Naive thymus-derived CD4-positive, alpha-beta T cell (primary cell): ENCODE results near the gene MRPS18A. TPM values are rescaled to one million over a fixed set of nuclear protein-coding genes. Genes with fewer than 3 reads are reported as not detected.
A peak's percentile ranks its signal among the peaks of the same experiment; 100 is the strongest.

Source experiments
- ATAC-seq: fragments of 150-1000 bp; cut with Tn5 transposase; 2 replicates; pipeline ENCODE4 v1.10.0; 2021; ENCODE audit warnings: mild to moderate bottlenecking, moderate library complexity
- CTCF ChIA-PET: fragments of 350-600 bp; sonication (Branson Sonifier 250); formaldehyde crosslinking; loops from one replicate; lab custom pipeline; 2021; ENCODE audit warnings: antibody characterized with exemption; lab: Charles Lee
- POLR2A ChIA-PET: fragments of 350-600 bp; sonication (Branson Sonifier 250); formaldehyde crosslinking; loops from one replicate; lab custom pipeline; 2021; ENCODE audit warnings: antibody characterized with exemption, inconsistent platforms; lab: Charles Lee
- DNase-seq, 9 donors: peaks; one replicate each; pipeline versions ENCODE4 v3.0.0 to v3.0.0-alpha.2; 2020 to 2022; ENCODE audit warnings: mixed read lengths in 1 of 9
- H3K27ac ChIP-seq: one replicate; pipeline ENCODE4 v1.7.0; 2013; ENCODE audit warnings: mild to moderate bottlenecking, low read depth, low read length, moderate library complexity
- H3K27me3 ChIP-seq, 2 donors: one replicate each; pipeline ENCODE4 v1.7.0; 2013; ENCODE audit warnings: low read length in 2 of 2, mild to moderate bottlenecking in 2 of 2, moderate library complexity in 2 of 2; ENCODE audit not compliant: control insufficient read depth in 2 of 2, insufficient read depth in 2 of 2
- H3K36me3 ChIP-seq, 3 experiments: 1 replicate in 2 of 3; 2 replicates in 1 of 3; pipeline ENCODE4 v1.7.0; 2013; ENCODE audit warnings: low read length in 3 of 3, mild to moderate bottlenecking in 3 of 3, moderate library complexity in 1 of 3; ENCODE audit not compliant: insufficient read depth in 3 of 3, control insufficient read depth in 2 of 3
- H3K4me1 ChIP-seq, 2 donors: one replicate each; pipeline ENCODE4 v1.7.0; 2013; ENCODE audit warnings: low read length in 2 of 2, mild to moderate bottlenecking in 2 of 2, moderate library complexity in 1 of 2; ENCODE audit not compliant: control insufficient read depth in 2 of 2, insufficient read depth in 2 of 2
- H3K4me3 ChIP-seq: 2 replicates; pipeline ENCODE4 v1.7.0; 2013; ENCODE audit warnings: mild to moderate bottlenecking, low read length
- H3K9me3 ChIP-seq, 3 experiments: 1 replicate in 2 of 3; 2 replicates in 1 of 3; pipeline ENCODE4 v1.7.0; 2013; ENCODE audit warnings: low read length in 3 of 3; ENCODE audit not compliant: control insufficient read depth in 2 of 3
- H3K27ac Mint-ChIP-seq, 9 donors: one replicate each; pipeline ENCODE4 v1.8.0; 2020 to 2022; ENCODE audit warnings: mixed read lengths in 9 of 9, mild to moderate bottlenecking in 8 of 9, moderate library complexity in 5 of 9, inconsistent platforms in 2 of 9
- H3K27me3 Mint-ChIP-seq, 5 donors: one replicate each; pipeline ENCODE4 v1.8.0; 2021 to 2022; ENCODE audit warnings: mixed read lengths in 5 of 5, mild to moderate bottlenecking in 1 of 5
- H3K36me3 Mint-ChIP-seq, 5 donors: one replicate each; pipeline ENCODE4 v1.8.0; 2020 to 2022; ENCODE audit warnings: mixed read lengths in 5 of 5, mild to moderate bottlenecking in 3 of 5, inconsistent platforms in 1 of 5
- H3K4me1 Mint-ChIP-seq, 7 donors: one replicate each; pipeline ENCODE4 v1.8.0; 2020 to 2022; ENCODE audit warnings: mixed read lengths in 7 of 7, mild to moderate bottlenecking in 3 of 7, inconsistent platforms in 1 of 7
- H3K4me3 Mint-ChIP-seq, 10 donors: one replicate each; pipeline ENCODE4 v1.8.0; 2020 to 2022; ENCODE audit warnings: mild to moderate bottlenecking in 10 of 10, mixed read lengths in 10 of 10, moderate library complexity in 6 of 10, inconsistent platforms in 2 of 10
- H3K9me3 Mint-ChIP-seq, 11 donors: one replicate each; pipeline ENCODE4 v1.8.0; 2020 to 2022; ENCODE audit warnings: mixed read lengths in 11 of 11, mild to moderate bottlenecking in 4 of 11, inconsistent platforms in 1 of 11, moderate library complexity in 1 of 11
- intact Hi-C, 2 donors: fragments of 100-400 bp; cut with micrococcal nuclease; formaldehyde crosslinking; loops; one replicate each; pipeline ENCODE4 v1.15.1; 2023
- polyA plus RNA-seq, 2 donors: library from polyadenylated mRNA; unstranded; fragments of 300-500 nt; fragmentation: Illumina TruSeq; gene quantifications; one replicate each; pipeline ENCODE4 v1.2.3, GENCODE V29; 2021
- total RNA-seq, 6 experiments: library from RNA in 5 of 6; stranded (reverse) in 5 of 6; gene quantifications; 1 replicate in 5 of 6; 2 replicates in 1 of 6; pipeline ENCODE4 v1.2.3 and lab custom pipeline; 2021 to 2026

Gene MRPS18A
- total and polyA plus RNA-seq, 7 experiments from 2014 or later = 20.9 to 68.4 (median 33.6) TPM

DNA sequence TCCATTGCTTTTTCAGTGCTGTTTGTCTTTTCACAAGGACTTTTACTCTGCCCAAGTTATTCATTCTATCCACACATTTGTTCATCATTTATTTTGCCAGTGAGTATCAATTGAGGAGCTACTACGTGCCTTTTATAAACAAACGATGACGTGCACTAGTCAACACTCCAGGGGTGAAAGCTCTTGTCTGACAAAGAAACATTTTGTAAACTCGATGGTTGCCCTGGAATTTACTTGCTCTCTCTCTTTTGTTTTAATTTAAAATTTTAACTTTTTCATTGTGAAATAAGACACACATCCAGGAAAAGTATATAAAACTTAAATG lies 8.3 kb upstream of the MRPS18A start:
- H3K36me3 ChIP-seq = no peaks in the 10 kb centered on the region
- H3K27ac Mint-ChIP-seq = no peak overlapping the region
- H3K4me1 ChIP-seq = no peaks in the 10 kb centered on the region
- no peaks in the 10 kb centered on the region for H3K9me3 ChIP-seq
- CTCF ChIA-PET = no interaction called here
- H3K27me3 ChIP-seq = no peaks in the 10 kb centered on the region
- peaks cover 0 to 24% (median 13%) of the 10 kb centered on the region in 5 donors for H3K27me3 Mint-ChIP-seq
- no peak overlapping the region for H3K4me3 ChIP-seq
- DNase-seq = no peak
- no peaks in the 10 kb centered on the region for H3K4me1 Mint-ChIP-seq
- ATAC-seq = no peak
- POLR2A ChIA-PET = no interaction called here
- H3K9me3 Mint-ChIP-seq = peaks cover 0 to 2% (median 0%) of the 10 kb centered on the region in 11 donors
- H3K36me3 Mint-ChIP-seq = no peaks in the 10 kb centered on the region
- H3K4me3 Mint-ChIP-seq = no peak overlapping the region
- H3K27ac ChIP-seq = no peak overlapping the region
- intact Hi-C loops = no loop called here

DNA sequence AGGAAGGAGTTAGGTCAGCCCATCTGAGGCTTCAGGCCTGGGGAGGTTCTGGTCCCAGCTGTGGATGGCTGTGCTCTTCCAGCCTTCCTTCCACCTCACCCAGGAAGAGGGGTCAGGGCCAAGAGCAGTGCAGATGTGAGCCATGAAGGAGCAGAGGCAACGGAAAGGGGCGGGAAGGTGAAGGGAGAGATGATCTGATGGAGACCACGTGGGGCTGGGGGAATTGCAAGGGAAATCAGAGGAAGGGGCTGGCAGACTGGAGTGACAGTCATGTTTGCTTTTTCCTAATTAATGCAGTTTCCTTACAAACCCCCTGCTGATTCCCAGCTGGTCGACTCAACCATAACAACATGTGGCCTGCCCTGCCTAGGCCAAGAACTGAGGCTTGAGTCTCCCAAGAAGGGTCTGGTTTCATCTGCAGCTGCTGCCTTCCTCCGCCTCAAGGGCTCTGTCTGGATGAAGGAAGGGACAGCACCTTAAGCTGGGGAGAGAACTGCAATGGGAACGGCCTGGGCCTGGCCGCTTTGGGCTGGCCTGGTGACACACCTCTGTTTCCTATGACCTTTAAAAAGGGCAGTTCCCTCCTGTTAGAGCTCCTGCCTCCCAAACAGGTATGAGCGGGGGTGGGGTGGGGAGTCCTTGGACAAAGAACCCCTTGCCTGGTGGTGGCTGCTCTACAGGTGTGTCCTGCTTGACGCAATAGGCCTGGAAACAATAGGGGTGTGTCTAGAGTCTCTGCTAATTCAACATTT lies 7.8 kb upstream of the MRPS18A start:
- no peaks in the 10 kb centered on the region for H3K36me3 Mint-ChIP-seq
- no peak overlapping the region for H3K4me3 Mint-ChIP-seq
- ChIA-PET POLR2A (no interaction called here), CTCF (interaction anchor here (1.4 kb wide), 1 partner anchor 21 kb away, joined by 3 read pairs; no protein-coding TSS in a partner anchor)
- no peak for DNase-seq
- Histone ChIP-seq H3K27ac (no peak overlapping the region), H3K27me3 (no peaks in the 10 kb centered on the region), H3K4me3 (no peak overlapping the region), H3K9me3 (no peaks in the 10 kb centered on the region), H3K36me3 (no peaks in the 10 kb centered on the region), H3K4me1 (no peaks in the 10 kb centered on the region)
- intact Hi-C loops = no loop called here
- H3K9me3 Mint-ChIP-seq = peaks cover 0 to 2% (median 0%) of the 10 kb centered on the region in 11 donors
- ATAC-seq = no peak
- no peak overlapping the region for H3K27ac Mint-ChIP-seq
- no peaks in the 10 kb centered on the region for H3K4me1 Mint-ChIP-seq
- H3K27me3 Mint-ChIP-seq = peaks cover 0 to 23% (median 13%) of the 10 kb centered on the region in 5 donors

DNA sequence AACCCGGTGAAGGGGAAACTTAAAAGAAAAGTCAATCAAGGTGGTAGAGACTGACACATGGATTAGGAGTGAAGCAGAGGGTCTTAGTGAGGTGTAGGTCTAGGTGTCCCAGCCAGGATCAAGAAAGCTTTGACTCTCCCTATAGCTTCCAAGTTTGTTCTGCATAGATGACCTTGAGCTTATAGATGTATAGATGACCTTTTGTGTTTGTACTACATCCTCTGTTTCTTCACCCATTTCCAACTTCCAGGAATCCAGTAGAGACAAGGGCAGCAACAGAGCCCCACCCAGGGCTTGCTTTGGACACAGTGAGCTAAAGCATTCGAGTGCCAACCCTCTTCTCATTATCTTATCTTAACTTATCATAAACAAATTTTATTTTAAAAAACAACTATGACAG lies 1.8 kb upstream of the MRPS18A start:
- H3K36me3 ChIP-seq = peaks cover 0 to 5% (median 0%) of the 10 kb centered on the region in 3 experiments
- intact Hi-C loops = loop anchor here in 1 of 2 donors (5.0 kb wide), 1 partner anchor 172 kb away; the partner anchor contains the start of genes POLR1C and YIPF3

DNA sequence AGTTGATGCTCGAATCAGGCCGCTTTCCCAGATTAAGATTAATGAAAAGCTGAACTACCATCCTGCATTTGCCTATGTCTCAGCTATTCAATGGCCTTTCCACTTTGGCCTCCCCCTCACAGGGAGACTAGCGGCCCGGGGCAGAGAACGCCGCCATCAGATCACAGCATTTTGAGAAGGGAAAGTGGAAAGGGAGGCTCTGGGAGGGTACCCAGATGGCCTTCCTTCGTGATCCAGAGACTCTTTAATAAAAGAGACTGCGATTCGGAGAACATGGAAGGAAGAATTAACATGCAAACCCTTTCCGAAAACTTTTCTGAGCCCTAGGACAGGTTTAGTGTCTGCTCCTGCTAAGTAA lies 533 bp downstream of the MRPS18A start:
- H3K36me3 Mint-ChIP-seq = peaks cover 0 to 9% (median 0%) of the 10 kb centered on the region in 5 donors
- H3K27ac Mint-ChIP-seq = peak overlapping the region; percentile 87 to 96 (median 94)
- H3K4me1 ChIP-seq = peaks cover 10 to 22% of the 10 kb centered on the region in 2 donors
- POLR2A ChIA-PET = interaction anchor here (1.1 kb wide), 1 partner anchor 58 kb away, joined by 3 read pairs; the partner anchor contains the start of gene GTPBP2
- H3K27me3 ChIP-seq = no peaks in the 10 kb centered on the region
- H3K27me3 Mint-ChIP-seq = peaks cover 0 to 3% (median 0%) of the 10 kb centered on the region in 5 donors
- CTCF ChIA-PET = no interaction called here
- H3K36me3 ChIP-seq = peaks cover 0 to 24% (median 0%) of the 10 kb centered on the region in 3 experiments
- peak overlapping the region; percentile 98 for H3K4me3 ChIP-seq
- intact Hi-C loops = loop anchor here (1.0 to 5.0 kb wide), 4 partner anchors 17 to 170 kb away; partner anchors contain the start of genes GTPBP2 (in 2 of the 2), POLR1C (in 1 of the 2) and YIPF3 (in 1 of the 2)
- H3K9me3 Mint-ChIP-seq = peaks cover 0 to 2% (median 0%) of the 10 kb centered on the region in 11 donors
- ATAC-seq (no peak), DNase-seq (no peak)
- peaks cover 28 to 58% (median 55%) of the 10 kb centered on the region in 7 donors for H3K4me1 Mint-ChIP-seq
- H3K9me3 ChIP-seq = no peaks in the 10 kb centered on the region
- H3K4me3 Mint-ChIP-seq = peak overlapping the region; percentile 94 to 99 (median 97)
- H3K27ac ChIP-seq = peak overlapping the region; percentile 81

More for the DNA sequence above, 1.8 kb upstream of the MRPS18A start:
- no peak for ATAC-seq
- H3K4me1 ChIP-seq = peaks cover 10 to 18% of the 10 kb centered on the region in 2 donors
- Mint-ChIP-seq H3K36me3 (peaks cover 0 to 6% (median 0%) of the 10 kb centered on the region in 5 donors), H3K4me1 (peaks cover 16 to 39% (median 34%) of the 10 kb centered on the region in 7 donors), H3K27ac (no peak overlapping the region), H3K9me3 (peaks cover 0 to 2% (median 0%) of the 10 kb centered on the region in 11 donors), H3K27me3 (peaks cover 0 to 9% (median under 1%) of the 10 kb centered on the region in 5 donors), H3K4me3 (peak overlapping the region in 2 of 10 donors; percentile 2 to 62)
- ChIA-PET CTCF (interaction anchor here (2.1 kb wide), 1 partner anchor 21 kb away, joined by 10 read pairs; no protein-coding TSS in a partner anchor), POLR2A (interaction anchor here (0.6 kb wide), 1 partner anchor 624 kb away, joined by 3 read pairs; the partner anchor contains the start of gene AARS2)
- DNase-seq = no peak
- no peak overlapping the region for H3K27ac ChIP-seq
- no peaks in the 10 kb centered on the region for H3K27me3 ChIP-seq
- no peaks in the 10 kb centered on the region for H3K9me3 ChIP-seq
- H3K4me3 ChIP-seq = no peak overlapping the region

DNA sequence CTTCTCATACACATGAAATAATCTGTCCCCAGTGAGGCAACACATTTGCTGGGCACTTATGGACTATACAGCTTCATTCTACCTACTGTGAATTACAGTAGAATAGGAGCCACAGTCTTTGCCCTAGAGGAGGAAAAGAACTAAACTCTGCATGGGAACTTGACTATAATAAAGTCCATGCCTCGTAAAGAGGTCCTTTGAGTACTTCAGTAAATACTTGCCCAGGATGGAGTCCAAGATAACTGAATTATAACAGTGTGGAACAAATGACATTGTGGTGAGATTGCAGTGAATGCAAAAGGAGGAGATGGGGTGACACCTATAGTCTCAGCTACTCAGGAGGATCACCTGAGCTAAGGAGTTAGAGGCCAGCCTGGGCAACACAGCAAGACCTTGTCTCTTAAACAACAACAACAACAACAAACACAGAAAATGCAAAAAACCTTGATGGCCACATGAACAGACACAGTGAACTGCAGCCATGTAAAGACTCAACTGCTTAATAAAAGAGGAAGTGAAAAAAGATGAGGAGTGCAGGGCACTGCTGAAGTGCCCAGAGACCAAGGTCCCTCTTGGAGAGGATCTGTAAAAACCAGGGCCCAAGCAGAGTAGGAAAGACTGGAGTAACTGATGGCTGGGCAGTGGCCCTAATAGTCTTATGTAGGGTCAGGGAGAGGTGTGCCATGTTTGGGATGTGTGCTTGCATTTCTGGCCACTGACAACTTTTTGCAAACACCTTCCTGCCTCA lies 3.7 kb downstream of the MRPS18A start:
- peaks cover 33 to 63% (median 62%) of the 10 kb centered on the region in 7 donors for H3K4me1 Mint-ChIP-seq
- DNase-seq (no peak), ATAC-seq (no peak)
- ChIA-PET POLR2A (interaction anchor here (0.7 kb wide), 1 partner anchor 495 kb away, joined by 3 read pairs; no protein-coding TSS in a partner anchor), CTCF (interaction anchor here (0.6 kb wide), 1 partner anchor 1067 kb away, joined by 3 read pairs; no protein-coding TSS in a partner anchor)
- H3K9me3 Mint-ChIP-seq = peaks cover 0 to 2% (median 0%) of the 10 kb centered on the region in 11 donors
- peak overlapping the region in 3 of 9 donors; percentile 60 to 66 (median 66) for H3K27ac Mint-ChIP-seq
- H3K4me1 ChIP-seq = peaks cover 10 to 22% of the 10 kb centered on the region in 2 donors
- no peak overlapping the region for H3K4me3 ChIP-seq
- no peaks in the 10 kb centered on the region for H3K27me3 ChIP-seq
- H3K4me3 Mint-ChIP-seq = peak overlapping the region in 5 of 10 donors; percentile 0 to 35 (median 17)
- H3K36me3 ChIP-seq = peaks cover 0 to 55% (median 0%) of the 10 kb centered on the region in 3 experiments
- H3K36me3 Mint-ChIP-seq = peaks cover 0 to 13% (median 0%) of the 10 kb centered on the region in 5 donors
- H3K27ac ChIP-seq = no peak overlapping the region
- intact Hi-C loops = no loop called here
- no peaks in the 10 kb centered on the region for H3K9me3 ChIP-seq
- H3K27me3 Mint-ChIP-seq = no peaks in the 10 kb centered on the region
